Activated naive CD8-positive, alpha-beta T cell treated with anti-CD3 and anti-CD28 coated beads, Interleukin-2, amount 50 U/mL, for 24 hours (primary cell): ENCODE results near the gene SCYGR5.
"Not testable (repeated sequence)": the region's sequence is repeated elsewhere in the genome, so short reads cannot be mapped to it uniquely, and the experiment has no call there.

ENCODE experiments used
- ATAC-seq: fragments of 150-1000 bp; cut with Tn5 transposase; one replicate; pipeline ENCODE4 v1.10.0; 2021
- DNase-seq: peaks from one replicate; pipeline ENCODE4 v3.0.0; 2021
- H3K27ac Mint-ChIP-seq: one replicate; pipeline ENCODE4 v1.8.0; 2021; ENCODE audit warnings: mild to moderate bottlenecking, mixed read lengths
- H3K27me3 Mint-ChIP-seq: one replicate; pipeline ENCODE4 v1.8.0; 2021; ENCODE audit warnings: mixed read lengths
- H3K36me3 Mint-ChIP-seq: one replicate; pipeline ENCODE4 v1.8.0; 2021; ENCODE audit warnings: low read depth, mixed read lengths
- H3K4me1 Mint-ChIP-seq: one replicate; pipeline ENCODE4 v1.8.0; 2021; ENCODE audit warnings: mixed read lengths
- H3K4me3 Mint-ChIP-seq: one replicate; pipeline ENCODE4 v1.8.0; 2021; ENCODE audit warnings: mild to moderate bottlenecking, moderate library complexity, mixed read lengths
- H3K9me3 Mint-ChIP-seq: one replicate; pipeline ENCODE4 v1.8.0; 2021; ENCODE audit warnings: mixed read lengths

SCYGR5 gene

GRCh38 chr2:227666631-227667170 lies at the start of gene SCYGR5:
SCYGR5 (plus strand) TSS chr2:227666804; CDS start chr2:227666804, 0 bp downstream.
- ATAC-seq, H3K4me1 Mint-ChIP-seq, DNase-seq, H3K4me3 Mint-ChIP-seq, H3K36me3 Mint-ChIP-seq, H3K27me3 Mint-ChIP-seq, H3K27ac Mint-ChIP-seq, H3K9me3 Mint-ChIP-seq: not testable (repeated sequence)

GRCh38 chr2:227617316-227618230 lies 49.0 kb upstream of the SCYGR5 start, which contains the start of gene SCYGR4:
SCYGR4 (plus strand) TSS chr2:227617498; CDS start chr2:227617498, 0 bp downstream.
- Mint-ChIP-seq H3K27ac (no peak within 1 kb of the TSS), H3K4me1 (no peaks in the 10 kb centered on the region), H3K36me3 (no peaks in the 10 kb centered on the region), H3K27me3 (peaks cover 10% of the 10 kb centered on the region), H3K4me3 (no peak within 1 kb of the TSS), H3K9me3 (no peaks in the 10 kb centered on the region)
- DNase-seq = no peak
- ATAC-seq = no peak

- DNase-seq (no peak), ATAC-seq (no peak)
- Mint-ChIP-seq H3K9me3 (no peaks in the 10 kb centered on the region), H3K27ac (no peak overlapping the region), H3K27me3 (peaks cover 2% of the 10 kb centered on the region), H3K4me3 (no peak overlapping the region), H3K4me1 (no peaks in the 10 kb centered on the region), H3K36me3 (no peaks in the 10 kb centered on the region)
Observed at GRCh38 chr2:227623226-227623625, 43.4 kb upstream of the SCYGR5 start.

GRCh38 chr2:227625420-227625819 lies 41.2 kb upstream of the SCYGR5 start:
- Mint-ChIP-seq H3K9me3 (no peaks in the 10 kb centered on the region), H3K27me3 (peaks cover 15% of the 10 kb centered on the region), H3K4me3 (no peak overlapping the region), H3K36me3 (no peaks in the 10 kb centered on the region), H3K27ac (no peak overlapping the region), H3K4me1 (no peaks in the 10 kb centered on the region)
- ATAC-seq (no peak), DNase-seq (no peak)

GRCh38 chr2:227626580-227627151 lies 39.9 kb upstream of the SCYGR5 start:
- ATAC-seq = no peak
- no peak overlapping the region for H3K27ac Mint-ChIP-seq
- H3K9me3 Mint-ChIP-seq = no peaks in the 10 kb centered on the region
- H3K27me3 Mint-ChIP-seq = peaks cover 17% of the 10 kb centered on the region
- DNase-seq = no peak
- no peaks in the 10 kb centered on the region for H3K4me1 Mint-ChIP-seq
- H3K4me3 Mint-ChIP-seq = no peak overlapping the region
- H3K36me3 Mint-ChIP-seq = no peaks in the 10 kb centered on the region

GRCh38 chr2:227627769-227628168 lies 38.8 kb upstream of the SCYGR5 start:
- Mint-ChIP-seq H3K27ac (no peak overlapping the region), H3K4me3 (no peak overlapping the region), H3K27me3 (peaks cover 21% of the 10 kb centered on the region), H3K36me3 (no peaks in the 10 kb centered on the region), H3K4me1 (no peaks in the 10 kb centered on the region), H3K9me3 (no peaks in the 10 kb centered on the region)
- ATAC-seq (peak; percentile 69), DNase-seq (no peak)

- Mint-ChIP-seq H3K4me3 (no peak overlapping the region), H3K27ac (no peak overlapping the region), H3K4me1 (no peaks in the 10 kb centered on the region), H3K27me3 (peaks cover 21% of the 10 kb centered on the region), H3K9me3 (no peaks in the 10 kb centered on the region), H3K36me3 (no peaks in the 10 kb centered on the region)
- DNase-seq (no peak), ATAC-seq (no peak)
Observed at GRCh38 chr2:227629435-227629834, 37.2 kb upstream of the SCYGR5 start.

GRCh38 chr2:227630322-227630721 lies 36.3 kb upstream of the SCYGR5 start:
- DNase-seq (no peak), ATAC-seq (no peak)
- H3K27ac Mint-ChIP-seq = no peak overlapping the region
- no peaks in the 10 kb centered on the region for H3K4me1 Mint-ChIP-seq
- H3K4me3 Mint-ChIP-seq = no peak overlapping the region
- H3K9me3 Mint-ChIP-seq = no peaks in the 10 kb centered on the region
- peaks cover 21% of the 10 kb centered on the region for H3K27me3 Mint-ChIP-seq
- no peaks in the 10 kb centered on the region for H3K36me3 Mint-ChIP-seq

- Mint-ChIP-seq H3K36me3 (no peaks in the 10 kb centered on the region), H3K4me3 (no peak overlapping the region), H3K27ac (no peak overlapping the region), H3K27me3 (peaks cover 21% of the 10 kb centered on the region), H3K4me1 (no peaks in the 10 kb centered on the region), H3K9me3 (no peaks in the 10 kb centered on the region)
- DNase-seq = no peak
- ATAC-seq = no peak
Observed at GRCh38 chr2:227632827-227633226, 33.8 kb upstream of the SCYGR5 start.

- Mint-ChIP-seq H3K27me3 (peaks cover 14% of the 10 kb centered on the region), H3K4me3 (no peak overlapping the region), H3K9me3 (no peaks in the 10 kb centered on the region), H3K27ac (no peak overlapping the region), H3K4me1 (no peaks in the 10 kb centered on the region), H3K36me3 (no peaks in the 10 kb centered on the region)
- DNase-seq = no peak
- ATAC-seq = no peak
Observed at GRCh38 chr2:227634201-227634600, 32.4 kb upstream of the SCYGR5 start.

- Mint-ChIP-seq H3K9me3 (no peaks in the 10 kb centered on the region), H3K4me3 (no peak overlapping the region), H3K36me3 (no peaks in the 10 kb centered on the region), H3K4me1 (no peaks in the 10 kb centered on the region), H3K27ac (no peak overlapping the region), H3K27me3 (peaks cover 2% of the 10 kb centered on the region)
- ATAC-seq (no peak), DNase-seq (no peak)
Observed at GRCh38 chr2:227642656-227643055, 23.9 kb upstream of the SCYGR5 start.

- Mint-ChIP-seq H3K27me3 (peaks cover 6% of the 10 kb centered on the region), H3K27ac (no peak overlapping the region), H3K9me3 (no peaks in the 10 kb centered on the region), H3K4me3 (no peak overlapping the region), H3K4me1 (no peaks in the 10 kb centered on the region), H3K36me3 (no peaks in the 10 kb centered on the region)
- ATAC-seq (no peak), DNase-seq (no peak)
Observed at GRCh38 chr2:227643990-227644551, 22.5 kb upstream of the SCYGR5 start.

- Mint-ChIP-seq H3K9me3 (no peaks in the 10 kb centered on the region), H3K27ac (no peak overlapping the region), H3K27me3 (peaks cover 5% of the 10 kb centered on the region), H3K36me3 (no peaks in the 10 kb centered on the region), H3K4me3 (no peak overlapping the region), H3K4me1 (peaks cover 2% of the 10 kb centered on the region)
- DNase-seq = no peak
- ATAC-seq = no peak
Observed at GRCh38 chr2:227653419-227653818, 13.2 kb upstream of the SCYGR5 start.

GRCh38 chr2:227654426-227654825 lies 12.2 kb upstream of the SCYGR5 start:
- Mint-ChIP-seq H3K4me1 (peaks cover 2% of the 10 kb centered on the region), H3K27ac (no peak overlapping the region), H3K27me3 (peaks cover 5% of the 10 kb centered on the region), H3K4me3 (no peak overlapping the region), H3K36me3 (no peaks in the 10 kb centered on the region), H3K9me3 (no peaks in the 10 kb centered on the region)
- DNase-seq (no peak), ATAC-seq (no peak)

- peaks cover 5% of the 10 kb centered on the region for H3K27me3 Mint-ChIP-seq
- peak; percentile 76 for ATAC-seq
- H3K27ac Mint-ChIP-seq = no peak overlapping the region
- H3K4me3 Mint-ChIP-seq = no peak overlapping the region
- peaks cover 2% of the 10 kb centered on the region for H3K4me1 Mint-ChIP-seq
- no peak for DNase-seq
- H3K9me3 Mint-ChIP-seq = no peaks in the 10 kb centered on the region
- H3K36me3 Mint-ChIP-seq = no peaks in the 10 kb centered on the region
Observed at GRCh38 chr2:227655454-227655853, 11.2 kb upstream of the SCYGR5 start.
